ENCODE data around the gene RASAL2. TPM values are rescaled to one million over a fixed set of nuclear protein-coding genes. Genes with fewer than 3 reads are reported as not detected.
"Not testable (repeated sequence)": the region's sequence is repeated elsewhere in the genome, so short reads cannot be mapped to it uniquely, and the experiment has no call there.

Gene RASAL2
- polyA plus RNA-seq, 10 donors = 11.1 to 17.1 (median 13.1) TPM

DNA sequence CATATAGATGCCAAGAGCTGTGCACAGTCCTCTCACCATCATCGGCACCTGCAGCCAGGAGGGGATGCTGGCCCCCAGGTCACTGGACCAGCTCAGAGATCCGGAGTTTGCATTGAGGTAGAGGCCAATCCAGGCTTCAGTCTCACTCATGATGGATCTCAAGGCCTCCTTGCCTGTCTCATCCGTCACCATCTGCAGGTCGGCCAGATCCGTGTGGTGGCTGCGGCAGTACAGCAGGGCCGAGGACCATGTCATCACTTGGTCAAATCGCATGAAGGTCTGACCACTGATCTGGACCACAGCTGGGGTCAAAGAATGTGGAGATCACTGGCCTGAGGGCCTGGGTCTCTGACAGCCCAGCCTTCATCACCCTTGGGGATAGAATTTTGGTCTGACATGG is 396.2 kb downstream of the RASAL2 start:
- no peak for DNase-seq

DNA sequence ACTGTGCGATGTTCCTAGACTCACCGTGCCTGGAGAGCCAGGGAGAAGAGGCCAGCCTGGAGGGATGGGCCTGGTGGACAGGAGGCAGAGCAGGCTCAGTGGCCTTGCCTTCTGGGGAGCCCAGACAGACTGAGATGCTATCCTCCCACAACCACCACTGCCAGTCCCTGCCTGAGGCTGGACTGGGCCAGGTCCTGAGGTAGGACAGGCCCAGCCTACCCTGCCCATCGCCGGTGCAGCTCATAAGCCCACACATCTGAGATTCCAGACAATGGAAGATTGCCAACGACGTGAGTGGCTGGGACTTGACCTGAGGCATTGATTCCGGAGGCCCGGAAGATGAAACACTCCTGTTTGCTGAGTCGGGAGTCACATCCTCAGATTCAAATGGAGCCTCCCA is 397.1 kb downstream of the RASAL2 start:
- no peak for DNase-seq

DNA sequence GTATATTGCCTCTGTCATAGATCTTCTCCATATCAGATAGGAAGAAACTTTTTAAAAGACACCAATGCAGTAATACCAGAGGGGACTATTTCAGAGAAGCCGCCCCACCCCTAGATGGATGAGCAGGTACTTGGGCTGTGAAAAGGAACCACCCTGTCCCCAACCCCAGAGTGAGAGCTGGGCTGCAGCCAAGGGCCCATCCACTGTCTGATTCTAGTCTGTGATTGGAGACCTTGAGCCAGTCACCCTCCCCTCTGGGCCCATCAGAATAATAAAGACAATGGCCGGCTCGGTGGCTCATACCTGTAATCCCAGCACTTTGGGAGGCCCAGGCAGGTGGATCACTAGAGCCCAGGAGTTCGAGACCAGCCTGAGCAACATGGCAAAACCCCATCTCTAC is 397.8 kb downstream of the RASAL2 start:
- no peak for DNase-seq

DNA sequence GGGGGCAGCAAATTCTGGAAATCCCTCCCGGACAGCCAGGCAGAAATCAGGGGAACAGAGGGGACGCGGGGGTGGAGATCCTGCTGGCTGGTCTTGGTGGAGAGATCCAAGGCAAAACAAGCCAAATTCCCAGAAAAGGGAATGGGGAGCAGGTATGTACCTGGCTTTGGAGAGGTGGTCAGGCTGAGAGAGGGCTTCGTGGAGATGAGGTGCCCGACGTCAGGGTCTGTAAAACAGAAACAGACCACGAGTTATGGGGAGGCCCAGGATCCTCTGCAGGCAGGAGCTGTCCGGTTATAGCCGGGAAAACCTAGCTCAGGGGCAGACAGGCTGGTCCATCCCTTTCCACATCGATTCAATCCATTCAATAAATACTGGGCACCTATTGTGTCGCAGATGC is 398.4 kb downstream of the RASAL2 start:
- DNase-seq = no peak

DNA sequence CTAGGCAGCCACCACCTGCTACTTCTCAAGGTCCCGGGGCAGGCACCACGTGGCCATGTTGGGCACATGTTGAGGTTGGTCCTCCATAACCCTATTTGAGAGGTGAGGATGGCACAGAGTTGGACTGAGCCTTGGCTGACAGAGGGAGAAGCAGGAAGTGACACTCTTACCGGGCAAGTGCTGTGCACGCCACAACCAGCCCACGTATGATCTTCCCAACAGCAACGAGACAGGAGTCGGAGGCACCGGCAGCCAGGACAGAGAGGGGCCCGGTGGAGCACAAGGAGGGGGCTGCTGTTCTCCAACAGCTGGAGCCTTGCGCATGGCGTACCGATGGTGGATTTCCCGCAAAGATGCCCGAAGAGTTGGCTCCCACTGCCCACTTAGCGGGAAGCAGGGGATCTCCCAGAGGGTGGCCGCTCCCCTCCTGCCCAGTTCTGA is 399.4 kb downstream of the RASAL2 start:
- DNase-seq = no peak

DNA sequence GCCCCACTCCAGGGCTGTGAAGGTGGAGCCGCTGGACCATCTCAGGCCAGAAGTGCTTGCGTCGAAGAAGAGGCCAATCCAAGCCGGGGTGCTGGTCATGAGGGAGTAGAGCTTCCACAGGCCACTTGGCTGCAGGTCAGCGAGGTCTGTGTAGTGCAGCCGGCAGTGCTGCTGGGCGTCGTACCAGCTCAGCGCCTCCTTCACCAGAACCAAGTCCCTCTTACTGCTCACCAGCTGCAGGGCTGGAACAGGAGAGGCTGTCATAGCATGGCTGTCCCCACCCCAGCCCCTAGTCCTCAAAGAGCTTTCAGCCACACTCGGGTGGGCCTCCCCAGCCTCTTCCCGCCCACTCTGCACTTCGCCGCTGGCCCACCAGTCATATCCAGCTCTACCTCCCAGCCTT is 400.7 kb downstream of the RASAL2 start:
- DNase-seq = no peak

DNA sequence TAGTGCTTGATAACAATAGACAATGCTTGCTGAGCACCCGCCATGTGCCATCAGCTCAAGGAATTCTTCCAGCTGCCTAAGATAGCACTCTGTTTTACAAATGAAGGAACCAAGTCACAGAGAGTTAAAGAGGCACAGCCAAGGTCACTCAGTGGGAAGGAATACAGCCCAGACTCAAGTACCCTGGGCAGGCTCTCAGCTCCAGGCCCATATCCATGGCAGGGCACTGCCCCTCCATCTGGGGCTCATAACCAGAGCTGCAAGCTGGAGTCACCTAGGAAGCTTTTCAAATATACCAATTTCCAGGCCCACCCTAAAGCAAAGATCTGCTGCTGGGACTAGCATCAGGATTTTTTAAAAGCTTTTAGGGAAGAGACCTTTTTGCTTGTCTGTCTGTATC is 401.3 kb downstream of the RASAL2 start:
- DNase-seq = no peak

DNA sequence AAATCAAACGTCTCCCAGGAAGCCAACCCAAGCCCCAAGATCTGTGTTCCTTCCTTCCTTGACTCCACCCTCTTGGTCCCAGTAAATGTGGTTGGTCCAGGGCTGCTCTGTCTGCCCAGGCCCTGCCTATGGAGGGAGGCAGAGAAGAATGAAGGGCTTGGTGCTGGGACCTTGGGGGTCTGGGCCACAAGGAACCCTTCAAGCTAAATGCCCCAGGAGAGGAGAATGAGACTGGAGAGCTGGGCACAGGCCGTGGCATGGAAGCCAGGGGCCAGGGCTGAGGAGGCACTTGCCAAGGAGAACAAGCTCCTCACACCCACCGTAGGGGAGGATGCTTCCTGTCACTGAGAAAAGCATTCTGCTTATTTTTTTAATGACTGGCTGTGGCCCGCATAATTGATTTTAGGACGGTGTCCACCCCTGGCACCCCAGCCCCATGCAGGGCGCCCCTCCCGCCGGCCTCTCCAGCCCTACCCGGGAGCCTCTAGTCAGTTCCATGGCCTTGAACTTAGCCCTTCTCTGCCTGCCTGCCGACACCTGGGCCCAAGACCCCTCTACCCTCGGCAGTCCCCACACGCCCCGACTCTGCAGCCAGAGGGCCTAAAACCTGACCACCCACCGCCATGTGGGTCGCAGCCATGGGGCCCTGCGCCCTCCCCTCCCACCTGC is 402.0 kb downstream of the RASAL2 start:
- no peak for DNase-seq

DNA sequence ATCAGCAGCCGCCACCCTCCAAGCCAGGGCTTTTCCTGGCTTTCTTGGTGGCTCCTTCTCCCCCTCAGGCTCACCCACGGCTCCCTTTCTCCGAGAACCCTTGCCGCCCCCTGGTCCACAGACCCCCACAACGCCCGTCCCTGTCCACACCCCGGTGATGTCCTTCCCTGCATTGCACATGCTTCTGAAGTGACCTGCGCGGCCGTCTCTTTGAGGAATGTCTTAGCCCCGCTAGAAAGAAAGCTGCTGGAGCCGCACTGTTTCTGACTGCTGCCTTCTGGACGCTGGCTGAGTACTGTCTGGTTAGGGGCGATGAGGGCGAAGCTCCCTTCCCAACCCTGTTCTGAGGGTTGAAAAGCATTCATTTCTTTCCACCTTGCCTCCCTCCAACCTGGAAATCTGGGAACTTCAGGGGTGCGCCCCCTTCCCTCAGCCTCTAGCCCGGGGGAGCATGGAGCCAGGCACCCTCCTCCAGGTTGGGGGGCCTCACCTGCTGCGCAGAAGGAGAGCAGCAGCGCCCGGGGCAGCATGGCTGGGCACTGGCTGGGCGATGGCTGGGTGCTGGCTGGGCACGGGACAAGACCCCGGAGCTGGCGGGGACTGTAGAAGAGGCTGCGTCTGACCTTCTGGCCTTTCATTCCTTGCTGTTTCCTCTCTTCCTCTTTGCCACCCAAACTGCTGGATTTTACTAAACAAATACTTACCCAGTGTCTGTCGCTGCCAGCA is 402.7 kb downstream of the RASAL2 start, which contains the start of gene CLEC20A:
Gene CLEC20A (minus strand): TSS at position 555 of the 726 bp plus-strand sequence. CDS start 25 bp downstream, at position 530.
- DNase-seq = no peak

DNA sequence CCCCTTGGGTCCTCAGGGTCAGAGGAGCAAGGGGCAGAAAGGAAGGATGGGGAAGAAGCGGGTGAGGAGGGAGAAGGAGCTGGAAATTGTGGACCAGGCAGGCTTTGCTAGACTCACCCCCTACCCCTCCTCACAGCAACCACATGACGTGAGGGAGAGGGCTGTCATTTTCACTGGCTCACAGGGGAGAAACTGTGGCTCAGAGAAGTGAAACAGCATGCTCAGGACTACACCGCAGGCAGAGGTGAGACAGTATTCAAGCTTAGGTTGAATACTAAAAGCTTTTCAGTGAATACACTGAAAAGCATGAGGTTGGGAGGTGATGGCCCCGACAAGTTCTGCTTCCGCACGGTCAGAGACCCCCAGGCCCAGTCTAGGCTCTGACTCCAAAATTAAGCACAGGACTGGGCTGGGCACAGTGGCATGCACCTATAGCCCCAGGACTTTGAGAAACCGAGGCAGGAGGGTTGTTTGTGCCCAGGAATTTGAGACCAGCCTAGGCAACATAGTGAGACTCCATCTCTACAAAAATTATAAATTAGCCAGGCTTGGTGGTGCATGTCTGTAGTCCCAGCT is 404.1 kb downstream of the RASAL2 start:
- no peak for DNase-seq

DNA sequence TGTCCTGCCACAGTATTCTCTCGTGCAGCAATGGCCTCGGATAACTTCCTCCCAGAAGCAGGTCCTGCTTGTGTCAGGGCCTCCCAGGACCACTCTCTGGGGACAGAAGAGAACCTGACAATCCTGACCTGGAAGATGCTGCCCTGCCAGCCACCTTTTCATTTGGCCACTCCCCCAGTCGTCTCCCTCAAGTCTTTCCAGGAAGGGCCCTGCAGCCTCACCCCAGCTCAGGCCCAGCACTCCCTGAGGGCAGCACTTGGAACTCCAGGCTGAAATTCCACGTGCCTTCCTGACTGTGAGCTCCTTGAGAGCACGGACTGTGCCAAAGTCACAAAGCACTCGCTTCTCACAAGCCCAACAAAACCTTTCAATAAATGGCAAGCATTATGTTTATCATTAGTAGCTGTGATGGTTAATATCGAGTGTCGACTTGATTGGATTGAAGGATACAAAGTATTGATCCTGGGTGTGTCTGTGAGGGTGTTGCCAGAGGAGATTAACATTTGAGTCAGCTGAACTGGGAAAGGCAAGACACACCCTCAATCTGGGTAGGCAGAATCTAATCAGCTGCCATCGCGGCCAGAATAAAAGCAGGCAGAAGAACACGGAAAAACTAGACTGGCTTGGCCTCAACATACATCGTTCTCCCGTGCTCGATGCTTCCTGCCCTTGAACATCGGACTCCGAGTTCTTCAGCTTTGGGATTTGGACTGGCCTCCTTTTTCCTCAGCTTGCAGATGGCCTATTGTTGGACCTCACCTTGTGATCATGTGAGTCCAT is 405.2 kb downstream of the RASAL2 start:
- DNase-seq = no peak

DNA sequence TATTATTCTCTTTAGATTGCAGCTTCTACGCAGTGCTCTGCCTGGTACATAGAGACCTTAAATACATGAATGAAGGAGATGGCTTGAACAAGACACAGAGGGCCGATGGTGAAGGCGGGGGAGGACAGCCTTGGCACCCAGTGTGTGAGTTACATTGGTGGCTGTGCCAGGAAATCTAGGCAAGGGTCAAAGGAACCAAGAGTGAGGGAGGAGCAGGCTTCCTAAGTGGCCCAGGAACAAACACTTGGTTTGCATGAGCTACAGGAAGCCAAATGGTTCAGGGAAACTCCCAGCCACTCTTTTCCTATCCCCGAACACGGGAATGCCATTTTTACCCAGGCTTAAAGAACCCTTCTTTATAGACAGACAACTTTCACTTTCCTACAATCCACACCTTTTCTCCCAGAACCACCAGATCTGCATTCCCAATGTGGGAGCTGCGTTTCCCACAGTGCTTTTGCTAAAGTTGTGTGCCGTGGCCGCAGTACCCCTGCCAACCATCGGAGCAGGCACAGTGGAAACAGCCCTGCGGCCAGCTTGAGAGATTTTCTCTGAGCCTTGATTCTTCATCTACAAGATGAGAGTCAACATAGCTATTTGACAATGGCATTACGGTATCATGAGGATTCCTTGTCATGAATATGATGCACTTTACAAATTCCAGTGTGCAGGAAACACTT is 406.3 kb downstream of the RASAL2 start:
- DNase-seq = no peak

DNA sequence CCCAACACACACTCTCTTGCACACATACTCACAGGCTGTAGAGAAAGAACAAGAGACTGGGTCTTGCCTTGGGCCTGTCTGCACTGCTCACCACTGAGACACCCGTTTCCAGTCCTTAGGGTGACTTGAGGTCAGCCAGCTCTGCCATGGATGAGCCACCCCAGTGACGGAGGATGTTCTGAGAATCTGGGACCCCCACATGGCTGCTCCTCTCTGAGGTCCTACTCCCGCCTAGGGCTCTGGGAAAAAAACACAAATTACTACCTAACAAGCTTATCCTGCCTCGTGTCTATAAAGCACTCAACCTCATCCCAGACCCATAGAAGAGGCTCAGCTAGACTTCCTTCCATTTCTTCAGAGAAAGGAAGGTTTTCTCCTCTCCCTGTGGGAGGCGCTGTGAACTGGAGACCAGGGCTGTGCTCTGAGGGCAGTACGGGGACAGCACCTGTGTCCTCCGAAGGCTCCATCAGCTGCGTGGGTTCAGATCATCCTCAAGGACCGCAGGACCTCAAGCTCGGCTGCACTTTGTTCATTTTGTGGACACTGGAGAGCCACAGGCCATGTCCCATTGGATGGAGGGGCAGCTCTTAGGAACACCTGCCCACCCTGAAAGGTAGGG is 407.1 kb downstream of the RASAL2 start:
- no peak for DNase-seq

DNA sequence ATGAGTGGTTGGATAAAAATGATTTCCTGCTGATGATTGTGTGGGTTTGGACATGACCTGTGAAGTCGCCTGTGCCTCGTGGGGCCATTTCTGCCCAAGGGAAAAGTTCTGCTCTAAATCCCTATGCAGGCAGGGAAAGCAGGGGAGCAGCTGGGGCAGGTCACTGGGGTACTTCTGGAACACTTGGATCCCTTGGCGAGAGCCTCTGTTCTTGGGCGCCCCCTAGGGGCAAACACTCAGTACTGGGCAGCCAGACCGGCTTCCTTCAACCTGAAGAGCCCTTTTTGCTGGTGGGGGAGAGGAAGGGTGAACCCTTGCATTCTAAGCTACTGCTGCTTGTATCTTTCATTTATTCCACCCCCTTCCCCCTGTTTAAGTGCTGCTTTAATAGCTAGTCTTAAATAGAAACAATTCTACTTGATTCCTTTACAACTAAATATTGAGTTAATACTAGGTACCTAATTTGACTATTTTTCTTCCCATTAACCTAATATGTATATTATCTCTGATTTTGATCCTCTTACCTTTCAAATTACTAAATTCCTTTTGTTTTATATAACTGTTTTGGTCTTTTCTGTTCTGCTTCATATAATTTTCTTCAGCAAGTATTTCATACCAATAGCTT is 407.9 kb downstream of the RASAL2 start:
- peak; percentile 40 to 68 (median 62) for DNase-seq

DNA sequence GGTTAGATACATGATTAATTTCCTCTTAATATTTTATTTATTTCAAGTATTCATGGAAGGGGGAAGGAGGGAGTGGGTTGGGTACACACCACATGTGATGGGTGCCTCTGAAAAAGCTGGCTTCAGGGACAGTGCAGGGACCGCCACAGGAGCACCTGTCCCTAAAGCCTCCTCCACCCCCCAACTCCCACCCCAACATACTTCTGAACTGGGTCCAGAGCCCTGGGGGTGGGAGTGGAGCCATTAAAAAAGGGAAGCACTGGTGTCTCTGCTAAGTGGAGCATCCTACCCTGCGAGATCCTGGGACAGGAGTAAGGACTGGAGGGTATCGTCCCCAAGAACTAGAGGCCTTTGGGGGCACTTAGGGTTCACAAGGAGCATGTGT is 408.4 kb downstream of the RASAL2 start:
- no peak for DNase-seq

DNA sequence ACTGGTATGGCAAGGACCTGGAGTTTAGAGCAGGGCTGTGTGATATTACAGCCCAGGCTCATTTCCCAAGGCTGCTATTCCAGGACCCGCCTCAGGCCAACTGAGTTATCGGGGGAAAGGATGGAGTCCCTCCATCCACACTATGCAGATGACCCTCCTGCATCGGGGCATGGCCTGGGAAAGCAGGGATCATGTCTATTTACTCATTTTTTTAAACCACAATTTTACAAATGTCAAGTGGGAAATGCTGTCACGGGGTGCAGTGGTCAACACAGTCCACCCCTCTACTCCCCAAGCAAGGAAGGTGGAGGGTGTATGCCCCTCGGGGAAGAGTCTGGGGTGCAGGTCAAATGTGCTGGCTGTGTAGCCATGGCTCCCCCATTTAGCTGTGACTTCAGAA is 409.0 kb downstream of the RASAL2 start:
- DNase-seq = no peak

DNA sequence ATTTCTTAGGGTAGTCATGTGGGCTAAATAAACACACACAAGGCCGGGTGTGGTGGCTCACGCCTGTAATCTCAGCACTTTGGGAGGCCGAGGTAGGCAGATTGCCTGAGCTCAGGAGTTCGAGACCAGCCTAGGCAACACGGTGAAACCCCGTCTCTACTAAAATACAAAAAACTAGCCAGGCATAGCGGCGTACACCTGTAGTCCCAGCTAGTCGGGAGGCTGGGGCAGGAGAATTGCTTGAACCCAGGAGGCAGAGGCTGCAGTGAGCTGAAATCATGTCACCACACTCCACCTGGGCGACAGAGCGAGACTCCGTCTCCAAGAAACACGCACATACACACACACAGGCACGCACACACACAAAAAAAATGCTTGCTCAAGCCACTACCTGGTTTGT is 409.4 kb downstream of the RASAL2 start:
- not testable (repeated sequence) for DNase-seq

DNA sequence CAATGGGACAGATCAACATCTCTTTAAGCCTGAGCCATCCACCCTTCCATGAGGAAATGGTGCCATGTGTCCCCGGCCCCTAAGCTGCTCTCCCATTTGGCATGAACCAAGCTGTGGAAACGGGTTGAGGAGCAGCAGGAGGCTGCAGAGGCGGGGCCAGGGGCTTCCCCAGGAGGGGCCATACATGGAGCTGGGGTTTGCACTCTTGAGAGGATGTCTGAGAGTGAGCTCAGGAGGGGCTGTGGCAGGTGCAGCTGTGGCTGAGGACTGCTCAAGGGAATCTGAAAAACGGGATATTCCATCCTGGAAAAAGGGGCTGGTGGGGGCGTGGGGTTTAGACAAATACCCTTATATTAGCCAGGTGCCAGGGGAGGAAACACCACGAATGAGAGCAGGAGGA is 409.9 kb downstream of the RASAL2 start:
- DNase-seq = no peak

DNA sequence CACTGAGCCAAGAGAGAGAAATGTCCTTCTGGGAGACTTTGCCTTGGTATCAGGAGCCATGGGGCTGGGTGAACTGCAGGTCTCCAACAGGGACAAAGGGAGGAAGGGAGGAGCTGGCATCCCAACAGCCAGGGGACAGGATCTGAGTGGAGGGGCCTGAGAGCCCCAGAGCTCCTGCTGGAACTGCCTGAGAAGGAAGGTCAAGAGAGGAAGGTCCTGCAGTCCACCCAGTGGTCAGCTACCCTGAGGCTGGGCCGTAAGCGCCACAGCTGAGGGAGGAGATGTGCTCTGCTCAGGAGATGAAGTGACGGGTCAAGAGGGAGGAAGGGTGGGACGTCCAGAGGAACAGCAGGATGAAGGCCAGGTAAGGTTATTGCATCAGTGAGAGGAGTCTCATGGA is 410.4 kb downstream of the RASAL2 start:
- DNase-seq = no peak

DNA sequence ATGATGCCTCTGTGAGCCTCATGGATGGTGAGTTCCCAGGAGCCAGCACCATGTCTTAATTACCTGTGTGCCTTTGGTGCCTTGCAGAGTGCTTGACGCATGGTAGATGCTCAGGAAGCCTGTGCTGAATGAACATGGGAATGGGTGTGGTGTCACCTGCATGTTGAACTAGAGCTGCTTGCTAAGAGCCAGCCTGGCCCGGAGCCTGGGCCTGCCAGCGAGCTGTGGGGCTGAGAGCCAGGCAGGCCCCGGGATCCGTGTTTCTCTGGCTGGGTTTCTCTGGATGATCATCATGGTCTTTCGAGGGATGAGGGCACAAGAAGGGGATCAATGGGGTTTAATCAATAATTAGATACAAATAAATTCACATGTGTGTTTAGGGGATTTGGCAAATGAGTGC is 412.3 kb downstream of the RASAL2 start:
- no peak for DNase-seq

DNA sequence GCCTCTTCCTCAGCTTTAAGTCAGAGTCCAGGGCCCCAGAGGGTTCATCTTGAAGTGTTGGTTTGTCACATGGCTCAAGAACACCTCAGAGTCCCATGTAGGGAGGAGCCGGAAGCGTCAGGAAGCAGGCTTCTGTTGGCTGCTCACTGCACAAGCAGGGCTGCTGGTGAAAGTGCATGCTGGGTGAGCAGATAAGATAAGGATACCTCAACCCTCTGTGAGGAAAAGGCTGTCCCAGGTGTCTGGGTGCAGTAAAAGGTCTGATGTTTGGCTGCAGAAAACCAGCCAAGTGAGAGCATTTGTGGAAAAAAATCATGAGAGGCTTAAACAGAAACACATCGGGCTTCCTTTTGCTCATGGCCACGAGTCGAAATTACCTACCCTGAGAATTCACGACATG is 412.8 kb downstream of the RASAL2 start:
- no peak for DNase-seq
